Activated T-cell treated with anti-CD3 and anti-CD28 coated beads, Interleukin-2, amount 50 U/mL, for 24 hours (primary cell): ENCODE data around the gene MACF1.
"Not testable (repeated sequence)": the region's sequence is repeated elsewhere in the genome, so short reads cannot be mapped to it uniquely, and the experiment has no call there.

Experiments used
- DNase-seq: peaks from one replicate; pipeline ENCODE4 v3.0.0-alpha.2; 2020
- H3K27ac Mint-ChIP-seq: 2 replicates; pipeline ENCODE4 v1.8.0; 2020; ENCODE audit warnings: mild to moderate bottlenecking, mixed read lengths
- H3K27me3 Mint-ChIP-seq: 2 replicates; pipeline ENCODE4 v1.8.0; 2020; ENCODE audit warnings: mixed read lengths
- H3K36me3 Mint-ChIP-seq: 2 replicates; pipeline ENCODE4 v1.8.0; 2020; ENCODE audit warnings: low read depth, mixed read lengths
- H3K4me1 Mint-ChIP-seq: 2 replicates; pipeline ENCODE4 v1.8.0; 2020; ENCODE audit warnings: low read depth, mixed read lengths
- H3K4me3 Mint-ChIP-seq: 2 replicates; pipeline ENCODE4 v1.8.0; 2020; ENCODE audit warnings: mild to moderate bottlenecking, moderate library complexity, mixed read lengths
- H3K9me3 Mint-ChIP-seq: 2 replicates; pipeline ENCODE4 v1.8.0; 2020; ENCODE audit warnings: mixed read lengths

The MACF1 gene

DNA sequence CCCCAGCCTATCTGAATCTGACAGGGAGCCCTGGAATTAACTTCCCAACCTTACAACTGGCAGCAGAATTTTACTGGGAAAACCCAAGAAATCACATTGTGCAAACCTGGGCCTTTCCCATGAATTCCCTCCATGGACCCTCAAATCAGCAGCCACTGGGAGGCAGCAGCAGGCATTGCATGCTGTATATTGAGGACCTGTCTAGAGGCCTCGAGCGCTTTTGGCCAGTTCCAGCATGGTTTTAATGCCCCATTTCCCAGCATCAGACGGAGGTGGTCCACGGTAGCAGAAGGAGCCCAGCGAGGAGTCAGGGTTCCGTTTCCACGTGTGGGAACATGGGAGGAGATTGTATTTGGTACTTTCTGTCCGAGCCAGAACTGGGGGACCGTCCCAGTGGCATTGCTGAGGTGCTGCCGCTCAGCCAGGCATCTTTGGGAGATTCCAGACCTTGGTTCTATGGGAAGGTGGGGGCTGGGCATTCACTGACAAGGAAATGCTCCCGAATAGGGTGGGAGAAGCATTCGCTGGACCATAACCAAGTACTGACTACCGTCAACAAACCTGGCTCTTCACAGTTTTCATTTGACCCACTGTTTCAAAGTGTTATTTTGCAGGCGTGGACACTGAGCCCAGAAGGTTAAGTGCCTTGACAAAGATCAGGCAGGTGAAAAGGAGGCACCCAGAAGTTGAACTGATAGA, 302.9 kb downstream of the MACF1 start:
- Mint-ChIP-seq H3K27ac (no peak overlapping the region), H3K36me3 (no peaks in the 10 kb centered on the region), H3K9me3 (no peaks in the 10 kb centered on the region), H3K27me3 (peaks cover 6% of the 10 kb centered on the region), H3K4me1 (peaks cover 14% of the 10 kb centered on the region), H3K4me3 (no peak overlapping the region)
- DNase-seq: no peak

DNA sequence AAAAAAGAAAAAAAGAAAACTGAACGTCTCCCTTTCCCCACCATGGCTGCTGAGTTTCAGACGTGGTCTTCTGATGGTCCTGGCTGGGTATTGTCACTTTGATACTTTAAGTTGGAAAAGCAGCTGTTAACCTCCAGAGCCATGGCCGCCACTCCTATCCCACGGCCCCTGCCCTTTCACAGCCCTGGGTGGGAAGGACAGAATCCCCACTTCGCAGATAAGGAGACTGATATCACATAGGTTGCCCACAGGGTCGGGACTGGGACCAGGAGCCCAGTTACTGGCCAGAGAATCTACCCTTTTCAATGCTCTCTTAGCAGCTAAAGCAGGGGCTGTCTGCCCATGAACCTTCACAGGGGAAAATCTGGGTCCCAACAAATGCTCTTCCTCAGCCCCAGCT, 303.8 kb downstream of the MACF1 start:
- Mint-ChIP-seq H3K4me1 (peaks cover 14% of the 10 kb centered on the region), H3K27me3 (peaks cover 6% of the 10 kb centered on the region), H3K4me3 (no peak overlapping the region), H3K27ac (no peak overlapping the region), H3K36me3 (no peaks in the 10 kb centered on the region), H3K9me3 (no peaks in the 10 kb centered on the region)
- no peak for DNase-seq

DNA sequence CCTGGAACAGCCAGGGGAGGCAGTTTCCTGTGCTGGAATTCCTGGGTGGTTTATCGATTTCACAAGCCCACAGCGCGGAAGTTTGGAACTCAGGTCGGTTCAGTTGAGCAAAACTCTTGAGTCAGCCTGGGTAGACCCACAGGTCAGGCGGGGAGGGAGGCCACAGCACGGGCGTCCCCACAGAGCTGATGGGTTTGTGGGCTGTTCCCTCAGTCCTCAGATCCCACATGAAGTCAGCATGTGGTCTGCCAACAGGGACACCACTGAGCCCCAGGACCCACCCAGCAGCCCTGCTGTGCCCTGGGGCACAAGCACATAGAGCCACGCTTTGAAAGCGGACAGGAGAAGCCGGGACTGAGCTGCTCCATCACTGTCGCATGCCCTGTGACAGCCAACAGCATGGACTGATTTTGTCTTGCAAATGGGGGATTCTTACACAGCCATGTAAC, 304.4 kb downstream of the MACF1 start:
- Mint-ChIP-seq H3K27me3 (peaks cover 6% of the 10 kb centered on the region), H3K27ac (peak overlapping the region; percentile 57), H3K4me1 (peaks cover 14% of the 10 kb centered on the region), H3K36me3 (no peaks in the 10 kb centered on the region), H3K9me3 (no peaks in the 10 kb centered on the region), H3K4me3 (no peak overlapping the region)
- no peak for DNase-seq

DNA sequence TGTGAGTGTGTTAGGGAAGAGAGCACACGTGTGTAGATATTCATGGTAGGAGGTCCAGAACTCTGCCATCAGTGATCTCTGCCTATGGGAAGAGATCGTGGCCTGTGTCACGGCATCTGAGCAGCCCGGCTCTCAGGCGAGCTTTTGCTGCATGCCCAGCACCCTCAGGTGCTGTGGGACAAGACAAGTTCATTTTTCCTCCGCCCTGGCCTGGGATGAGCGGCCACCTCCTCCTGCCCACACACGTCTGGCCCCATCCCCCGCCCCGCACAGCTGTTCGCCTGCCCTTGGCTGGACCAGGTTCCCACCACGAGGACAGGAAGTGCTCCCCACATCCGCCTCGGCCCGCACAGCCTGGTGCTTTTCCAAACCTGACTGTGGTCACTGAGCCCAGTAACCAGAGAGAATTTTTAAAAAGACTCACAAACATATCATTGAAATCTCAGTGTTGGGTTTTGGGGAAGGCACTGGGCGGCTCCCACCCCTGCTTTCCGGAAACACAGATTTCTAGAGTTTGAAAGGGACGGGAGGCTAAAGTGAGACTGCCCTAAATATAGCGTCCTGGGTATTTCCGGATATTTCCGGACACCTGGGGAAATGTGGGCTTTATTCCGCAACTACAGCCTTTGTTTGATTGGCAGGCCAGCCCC, 305.0 kb downstream of the MACF1 start:
- peaks cover 14% of the 10 kb centered on the region for H3K4me1 Mint-ChIP-seq
- H3K9me3 Mint-ChIP-seq: no peaks in the 10 kb centered on the region
- peak; percentile 45 for DNase-seq
- peak overlapping the region; percentile 57 for H3K27ac Mint-ChIP-seq
- no peaks in the 10 kb centered on the region for H3K36me3 Mint-ChIP-seq
- peaks cover 6% of the 10 kb centered on the region for H3K27me3 Mint-ChIP-seq
- H3K4me3 Mint-ChIP-seq: peak overlapping the region; percentile 34

DNA sequence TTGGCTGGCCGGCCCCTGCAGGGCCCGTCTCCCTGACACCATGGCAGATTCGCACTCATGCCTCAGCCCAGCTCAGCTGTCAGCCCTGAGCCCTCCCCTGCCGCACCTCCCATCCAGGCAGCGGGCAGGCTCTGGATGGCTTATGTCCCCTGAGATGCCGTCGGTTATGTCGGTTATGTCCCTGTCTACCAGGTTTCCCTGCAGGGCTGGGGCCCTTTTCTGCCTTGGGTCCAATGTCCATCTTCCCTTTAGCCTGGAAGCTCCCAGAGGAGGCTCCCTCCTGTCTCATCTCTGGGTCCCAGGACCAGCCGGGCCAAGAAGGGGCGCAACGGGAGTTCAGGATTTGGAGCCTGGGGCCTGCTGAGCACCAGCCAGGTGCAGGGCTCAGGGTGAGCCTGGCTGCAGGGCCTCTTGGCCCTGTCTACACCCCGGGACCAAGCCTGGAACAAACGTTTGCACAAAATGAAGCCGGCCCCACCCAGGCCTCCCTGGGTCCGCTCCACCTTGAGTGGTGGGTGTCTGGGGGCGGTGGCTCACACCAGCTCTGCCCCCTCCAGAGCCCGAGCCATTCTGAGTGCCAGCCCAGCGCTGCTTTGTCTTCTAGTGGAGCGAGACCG, 306.2 kb downstream of the MACF1 start:
- DNase-seq, H3K27me3 Mint-ChIP-seq, H3K36me3 Mint-ChIP-seq, H3K4me3 Mint-ChIP-seq, H3K27ac Mint-ChIP-seq, H3K9me3 Mint-ChIP-seq: not testable (repeated sequence)
- peaks cover 17% of the 10 kb centered on the region for H3K4me1 Mint-ChIP-seq

DNA sequence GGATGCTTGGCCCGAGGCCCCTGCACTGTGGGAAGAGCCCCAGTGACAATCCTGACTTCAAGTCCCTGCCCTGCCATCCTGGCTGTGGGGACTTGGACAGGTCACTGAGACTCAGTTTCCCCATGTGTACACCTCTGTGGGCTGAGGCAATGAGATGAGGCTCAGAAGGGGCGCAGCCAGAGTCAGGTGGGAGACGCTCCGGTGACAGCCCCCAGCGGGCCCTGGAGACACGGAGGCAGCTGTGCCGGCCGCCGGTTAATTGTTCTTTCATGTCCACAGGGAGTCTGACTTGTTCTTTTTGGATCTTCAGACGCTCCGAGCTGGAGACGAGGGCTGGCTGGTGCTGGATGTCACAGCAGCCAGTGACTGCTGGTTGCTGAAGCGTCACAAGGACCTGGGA, 307.0 kb downstream of the MACF1 start:
- H3K9me3 Mint-ChIP-seq, H3K27ac Mint-ChIP-seq, H3K36me3 Mint-ChIP-seq, H3K27me3 Mint-ChIP-seq, H3K4me3 Mint-ChIP-seq, DNase-seq: not testable (repeated sequence)
- H3K4me1 Mint-ChIP-seq: peaks cover 17% of the 10 kb centered on the region

DNA sequence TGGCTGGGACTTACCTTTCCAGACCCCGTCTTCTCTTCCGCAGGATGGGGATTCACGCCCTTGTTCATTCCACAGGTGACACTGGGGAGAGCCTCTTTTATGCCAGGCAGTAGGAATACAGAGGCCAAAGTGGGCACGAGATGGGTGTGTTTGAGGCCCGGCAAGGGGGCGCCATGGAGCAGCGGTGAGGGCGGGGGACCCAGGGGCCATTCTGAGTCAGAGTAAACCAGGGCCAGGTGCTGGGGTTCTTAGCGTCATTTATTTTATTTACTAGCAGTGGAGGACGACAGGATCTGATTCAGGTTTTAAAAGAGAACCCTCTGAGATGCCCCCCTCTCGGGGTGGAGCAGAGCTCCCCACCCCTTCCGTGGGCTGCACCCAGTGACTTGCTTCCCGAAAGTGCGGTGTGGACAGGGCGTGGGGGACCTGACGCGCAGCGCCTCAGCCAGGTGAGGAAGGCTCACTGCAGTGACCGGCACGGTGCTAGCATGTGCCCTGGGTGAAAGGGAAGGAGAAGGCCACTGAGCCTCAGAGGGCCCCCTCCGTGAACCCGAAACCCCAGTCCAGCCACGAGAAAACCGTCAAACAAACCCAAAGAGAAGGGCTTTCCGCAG, 307.8 kb downstream of the MACF1 start:
- H3K36me3 Mint-ChIP-seq, H3K27ac Mint-ChIP-seq: not testable (repeated sequence)
- H3K27me3 Mint-ChIP-seq: peaks cover 12% of the 10 kb centered on the region

DNA sequence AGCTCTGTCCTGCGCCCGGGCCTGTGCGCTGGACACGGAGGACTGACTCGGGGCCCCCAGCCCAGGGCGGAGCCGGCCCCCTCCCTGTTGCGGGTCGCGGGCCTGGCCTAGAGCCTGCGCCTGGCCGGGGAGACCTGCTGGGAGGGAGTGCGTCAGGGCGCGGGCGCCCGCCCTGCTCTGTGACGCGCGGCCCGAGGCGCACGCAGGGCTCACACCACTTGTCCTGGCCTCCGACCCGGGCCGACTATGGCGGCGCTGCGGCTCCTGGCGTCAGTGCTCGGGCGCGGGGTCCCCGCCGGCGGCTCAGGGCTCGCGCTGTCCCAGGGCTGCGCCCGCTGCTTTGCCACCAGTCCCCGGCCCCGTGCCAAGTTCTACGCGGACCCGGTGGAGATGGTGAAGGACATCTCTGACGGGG, 310.2 kb downstream of the MACF1 start:
- not testable (repeated sequence) for H3K9me3 Mint-ChIP-seq, H3K27ac Mint-ChIP-seq

More for the DNA sequence above, 307.8 kb downstream of the MACF1 start:
- not testable (repeated sequence) for H3K9me3 Mint-ChIP-seq, H3K4me3 Mint-ChIP-seq, DNase-seq
- H3K4me1 Mint-ChIP-seq: peaks cover 17% of the 10 kb centered on the region

DNA sequence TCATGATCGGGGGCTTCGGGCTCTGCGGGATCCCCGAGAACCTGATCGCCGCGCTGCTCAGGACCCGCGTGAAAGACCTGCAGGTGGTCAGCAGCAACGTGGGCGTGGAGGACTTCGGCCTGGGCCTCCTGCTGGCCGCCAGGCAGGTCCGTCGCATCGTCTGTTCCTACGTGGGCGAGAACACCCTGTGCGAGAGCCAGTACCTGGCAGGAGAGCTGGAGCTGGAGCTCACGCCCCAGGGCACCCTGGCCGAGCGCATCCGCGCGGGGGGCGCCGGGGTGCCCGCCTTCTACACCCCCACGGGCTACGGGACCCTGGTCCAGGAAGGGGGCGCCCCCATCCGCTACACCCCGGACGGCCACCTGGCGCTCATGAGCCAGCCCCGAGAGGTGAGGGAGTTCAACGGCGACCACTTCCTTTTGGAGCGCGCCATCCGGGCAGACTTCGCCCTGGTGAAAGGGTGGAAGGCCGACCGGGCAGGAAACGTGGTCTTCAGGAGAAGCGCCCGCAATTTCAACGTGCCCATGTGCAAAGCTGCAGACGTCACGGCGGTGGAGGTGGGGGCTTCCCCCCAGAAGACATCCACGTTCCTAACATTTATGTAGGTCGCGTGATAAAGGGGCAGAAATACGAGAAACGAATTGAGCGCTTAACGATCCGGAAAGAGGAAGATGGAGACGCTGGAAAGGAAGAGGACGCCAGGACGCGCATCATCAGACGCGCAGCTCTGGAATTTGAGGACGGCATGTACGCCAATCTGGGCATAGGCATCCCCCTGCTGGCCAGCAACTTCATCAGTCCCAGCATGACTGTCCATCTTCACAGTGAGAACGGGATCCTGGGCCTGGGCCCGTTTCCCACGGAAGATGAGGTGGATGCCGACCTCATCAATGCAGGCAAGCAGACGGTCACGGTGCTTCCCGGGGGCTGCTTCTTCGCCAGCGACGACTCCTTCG, 310.9 kb downstream of the MACF1 start:
- peak overlapping the region; percentile 69 for H3K4me3 Mint-ChIP-seq
- not testable (repeated sequence) for H3K27me3 Mint-ChIP-seq, H3K27ac Mint-ChIP-seq, H3K36me3 Mint-ChIP-seq, H3K9me3 Mint-ChIP-seq, H3K4me1 Mint-ChIP-seq
- DNase-seq: peak; percentile 61

More for the DNA sequence above, 310.2 kb downstream of the MACF1 start:
- not testable (repeated sequence) for H3K27me3 Mint-ChIP-seq, H3K4me1 Mint-ChIP-seq, H3K36me3 Mint-ChIP-seq, H3K4me3 Mint-ChIP-seq
- DNase-seq: peak; percentile 46

DNA sequence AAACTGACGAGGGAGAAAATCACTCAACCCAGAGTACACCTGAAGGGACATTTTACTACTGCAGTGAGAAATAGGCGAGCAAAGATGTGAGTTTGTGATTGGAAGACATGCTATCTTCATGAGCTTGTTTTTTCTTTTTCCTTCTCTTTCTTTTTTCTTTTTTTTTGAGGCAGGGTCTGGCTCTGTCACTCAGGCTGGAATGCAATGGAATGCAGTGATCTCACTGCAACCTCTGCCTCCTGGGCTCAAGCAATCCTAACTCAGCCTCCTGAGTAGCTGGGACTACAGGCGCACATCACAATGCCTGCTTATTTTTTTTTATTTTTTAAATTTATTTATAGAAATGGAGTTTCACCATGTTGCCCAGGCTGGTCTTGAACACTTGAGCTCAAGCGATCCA, 312.3 kb downstream of the MACF1 start:
- not testable (repeated sequence) for H3K27me3 Mint-ChIP-seq, H3K36me3 Mint-ChIP-seq, H3K4me1 Mint-ChIP-seq, H3K4me3 Mint-ChIP-seq, H3K9me3 Mint-ChIP-seq, DNase-seq, H3K27ac Mint-ChIP-seq

DNA sequence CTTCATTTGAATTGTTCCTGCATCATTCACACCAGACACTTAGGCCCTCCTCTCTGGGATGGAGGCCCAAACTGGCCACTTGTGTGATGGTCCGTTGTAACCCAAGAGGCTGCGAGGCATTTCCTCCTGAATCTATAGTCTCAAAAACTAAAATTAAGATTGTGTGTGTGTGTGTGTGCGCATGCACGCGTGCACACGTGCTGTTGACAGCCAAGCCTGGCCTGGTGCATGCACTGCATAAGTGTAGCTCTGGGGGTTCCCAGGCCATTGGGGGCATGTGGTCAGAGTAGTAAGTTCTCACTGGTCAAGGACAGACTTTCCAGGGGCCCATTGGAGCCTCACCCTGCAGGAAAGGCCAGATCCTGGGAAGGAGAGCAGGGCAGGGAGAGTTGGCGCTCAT, 313.4 kb downstream of the MACF1 start:
- not testable (repeated sequence) for H3K27me3 Mint-ChIP-seq, H3K36me3 Mint-ChIP-seq, H3K4me3 Mint-ChIP-seq, H3K27ac Mint-ChIP-seq, H3K4me1 Mint-ChIP-seq, DNase-seq, H3K9me3 Mint-ChIP-seq

DNA sequence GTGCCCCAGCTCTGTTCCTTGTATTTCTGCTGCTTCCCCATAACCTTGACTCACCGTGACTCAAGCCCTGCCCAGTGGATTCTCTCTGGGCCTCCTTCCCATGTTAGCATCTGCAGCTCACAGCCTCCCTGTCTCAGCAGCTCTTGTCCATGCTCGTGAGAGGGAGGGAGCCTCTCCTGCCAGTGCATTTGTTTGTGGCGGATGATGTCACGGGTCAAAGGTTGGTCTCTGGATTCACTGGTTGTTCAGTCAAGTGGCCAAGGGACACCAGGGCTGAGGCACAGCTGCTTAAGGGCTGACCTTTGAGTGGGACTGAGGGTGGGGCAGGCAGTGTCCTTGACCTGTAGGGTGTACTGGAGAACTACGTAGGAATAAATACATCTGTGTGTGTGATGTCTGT, 314.9 kb downstream of the MACF1 start:
- H3K9me3 Mint-ChIP-seq, H3K27me3 Mint-ChIP-seq, H3K4me1 Mint-ChIP-seq, DNase-seq, H3K36me3 Mint-ChIP-seq, H3K4me3 Mint-ChIP-seq, H3K27ac Mint-ChIP-seq: not testable (repeated sequence)

DNA sequence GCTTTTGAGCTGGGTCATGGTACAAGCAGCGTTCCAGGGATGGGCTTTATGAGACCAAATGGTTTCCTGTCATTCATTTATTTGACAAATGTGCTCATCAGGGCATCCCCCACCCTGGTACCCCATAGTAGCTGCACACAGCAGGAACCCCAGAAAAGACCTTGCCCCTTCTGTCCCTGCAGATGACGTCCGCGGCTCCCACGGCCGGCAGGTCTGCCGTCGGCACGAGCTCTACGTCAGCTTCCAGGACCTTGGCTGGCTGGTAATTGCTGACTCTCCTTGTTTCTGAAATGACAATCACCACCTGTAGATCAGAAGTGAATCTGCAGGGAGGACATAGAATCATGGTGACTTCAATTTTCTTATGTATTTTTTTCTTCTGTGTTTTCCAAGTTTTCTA, 317.7 kb downstream of the MACF1 start:
- not testable (repeated sequence) for H3K4me1 Mint-ChIP-seq

More for the DNA sequence above, 317.7 kb downstream of the MACF1 start:
- H3K4me3 Mint-ChIP-seq, DNase-seq, H3K9me3 Mint-ChIP-seq, H3K27me3 Mint-ChIP-seq, H3K27ac Mint-ChIP-seq: not testable (repeated sequence)
- H3K36me3 Mint-ChIP-seq: peaks cover 24% of the 10 kb centered on the region
